HepG2 (cell line): ENCODE results near the gene UBALD1. TPM values are rescaled to one million over a fixed set of nuclear protein-coding genes. Genes with fewer than 3 reads are reported as not detected.

ENCODE experiments used
- GZF1 ChIP-seq: sonication (generic); formaldehyde crosslinking; IDR thresholded peaks from 2 replicates; pipeline ENCODE4 v1.5.1; 2020; ENCODE audit warnings: mild to moderate bottlenecking, missing genetic modification reagents
- HMGA1 ChIP-seq: sonication (generic); formaldehyde crosslinking; conservative IDR thresholded peaks from 2 replicates; pipeline ENCODE4 v1.4.0; 2020; ENCODE audit warnings: missing genetic modification reagents
- HNF4A ChIP-seq: sonication (generic); formaldehyde crosslinking; IDR thresholded peaks from 2 replicates; pipeline ENCODE4 v1.4.0; 2020; ENCODE audit warnings: missing genetic modification reagents
- MLLT10 ChIP-seq: sonication (generic); formaldehyde crosslinking; IDR thresholded peaks from 2 replicates; pipeline ENCODE4 v1.4.0; 2020; ENCODE audit warnings: missing genetic modification reagents
- NFKBIZ ChIP-seq: IDR thresholded peaks from 2 replicates; pipeline ENCODE4 v1.6.1; 2018; ENCODE audit warnings: missing genetic modification reagents, missing compliant biosample characterization
- PHB2 ChIP-seq: fragments of 450-650 bp; IDR thresholded peaks from 2 replicates; pipeline ENCODE4 v1.6.1; 2018; ENCODE audit not compliant: partially characterized antibody
- RFX3 ChIP-seq: IDR thresholded peaks from 2 replicates; pipeline ENCODE4 v1.6.1; 2016; ENCODE audit warnings: missing biosample characterization, missing genetic modification reagents
- SALL2 ChIP-seq: sonication (generic); formaldehyde crosslinking; IDR thresholded peaks from 2 replicates; pipeline ENCODE4 v1.8.1; 2023; ENCODE audit warnings: mild to moderate bottlenecking, missing genetic modification reagents, inconsistent platforms
- SMAD1 ChIP-seq: sonication (generic); formaldehyde crosslinking; IDR thresholded peaks from 2 replicates; pipeline ENCODE4 v1.4.0; 2020; ENCODE audit warnings: missing genetic modification reagents, low read depth, mild to moderate bottlenecking, borderline replicate concordance
- SNAI1 ChIP-seq: sonication (generic); formaldehyde crosslinking; IDR thresholded peaks from 2 replicates; pipeline ENCODE4 v1.5.0; 2020; ENCODE audit warnings: mild to moderate bottlenecking, missing genetic modification reagents, borderline replicate concordance
- XRCC5 ChIP-seq: fragments of 200-400 bp; formaldehyde crosslinking; optimal IDR thresholded peaks from 2 replicates; pipeline ENCODE3; 2017; ENCODE audit warnings: mild to moderate bottlenecking, low read length
- ZMAT3 ChIP-seq: sonication (generic); formaldehyde crosslinking; conservative IDR thresholded peaks from 2 replicates; pipeline ENCODE4 v1.7.0; 2021; ENCODE audit warnings: missing genetic modification reagents
- ZNF224 ChIP-seq: sonication (generic); formaldehyde crosslinking; IDR thresholded peaks from 2 replicates; pipeline ENCODE4 v1.5.0; 2020; ENCODE audit warnings: mild to moderate bottlenecking, missing genetic modification reagents
- ZNF329 ChIP-seq: sonication (generic); formaldehyde crosslinking; IDR thresholded peaks from 2 replicates; pipeline ENCODE4 v1.9.0; 2021; ENCODE audit warnings: low read depth, mild to moderate bottlenecking, missing genetic modification reagents
- ZNF33B ChIP-seq: sonication (generic); formaldehyde crosslinking; IDR thresholded peaks from 2 replicates; pipeline ENCODE4 v1.5.1; 2020; ENCODE audit warnings: mild to moderate bottlenecking, missing genetic modification reagents
- ZNF546 ChIP-seq: sonication (generic); formaldehyde crosslinking; conservative IDR thresholded peaks from 2 replicates; pipeline ENCODE4 v1.8.1; 2023; ENCODE audit warnings: mild to moderate bottlenecking, missing genetic modification reagents
- ZNF557 ChIP-seq: sonication (generic); formaldehyde crosslinking; IDR thresholded peaks from 2 replicates; pipeline ENCODE4 v1.4.0; 2020; ENCODE audit warnings: missing genetic modification reagents
- ZNF720 ChIP-seq: sonication (generic); formaldehyde crosslinking; IDR thresholded peaks from 2 replicates; pipeline ENCODE4 v1.4.0; 2020; ENCODE audit warnings: missing genetic modification reagents
- ZNF776 ChIP-seq: sonication (generic); formaldehyde crosslinking; IDR thresholded peaks from 2 replicates; pipeline ENCODE4 v1.4.0; 2020; ENCODE audit warnings: mild to moderate bottlenecking, missing genetic modification reagents
- ZNF83 ChIP-seq: sonication (generic); formaldehyde crosslinking; IDR thresholded peaks from 2 replicates; pipeline ENCODE4 v1.4.0; 2020; ENCODE audit warnings: missing genetic modification reagents, mild to moderate bottlenecking, borderline replicate concordance
- polyA plus RNA-seq, 8 experiments: library from polyadenylated mRNA; depleted of rRNA in 3 of 8; stranded (reverse) in 7 of 8; unstranded in 1 of 8; fragments of >200 nt; fragmentation: Illumina TruSeq in 4 of 8; extraction: Trizol in 4 of 8; gene quantifications; 2 replicates each; pipeline versions ENCODE4 v1.2.1 to v1.2.3, GENCODE V29; 2011 to 2016; ENCODE audit warnings: low read depth in 4 of 8, missing spikeins in 1 of 8, mixed read lengths in 1 of 8; ENCODE audit not compliant: insufficient read depth in 1 of 8
- total RNA-seq, 5 experiments: library from RNA; depleted of rRNA; stranded (reverse); fragments of >200 nt; fragmentation: Illumina TruSeq; extraction: Trizol; gene quantifications; 2 replicates each; pipeline ENCODE4 v1.2.3, GENCODE V29; 2016; ENCODE audit warnings: low read depth in 1 of 5
- TF ChIP-seq, protein P1 (sequence below): sonication (generic); formaldehyde crosslinking; IDR thresholded peaks from 2 replicates; pipeline ENCODE4 v1.4.0; 2020; ENCODE audit warnings: mild to moderate bottlenecking, missing genetic modification reagents, borderline replicate concordance
- TF ChIP-seq, protein P2 (sequence below): sonication (generic); formaldehyde crosslinking; IDR thresholded peaks from 2 replicates; pipeline ENCODE4 v1.9.0; 2022; ENCODE audit warnings: missing genetic modification reagents, mild to moderate bottlenecking, borderline replicate concordance
- TF ChIP-seq, protein P3 (sequence below): sonication (generic); formaldehyde crosslinking; IDR thresholded peaks from 2 replicates; pipeline ENCODE4 v1.5.1; 2020; ENCODE audit warnings: mild to moderate bottlenecking, missing genetic modification reagents, moderate library complexity

The UBALD1 gene
- total and polyA plus RNA-seq, 2 of the 13 experiments (the other 11 are each of a cell fraction or from before 2014, with no cell fraction given), result 6.8 to 12.3 TPM

DNA sequence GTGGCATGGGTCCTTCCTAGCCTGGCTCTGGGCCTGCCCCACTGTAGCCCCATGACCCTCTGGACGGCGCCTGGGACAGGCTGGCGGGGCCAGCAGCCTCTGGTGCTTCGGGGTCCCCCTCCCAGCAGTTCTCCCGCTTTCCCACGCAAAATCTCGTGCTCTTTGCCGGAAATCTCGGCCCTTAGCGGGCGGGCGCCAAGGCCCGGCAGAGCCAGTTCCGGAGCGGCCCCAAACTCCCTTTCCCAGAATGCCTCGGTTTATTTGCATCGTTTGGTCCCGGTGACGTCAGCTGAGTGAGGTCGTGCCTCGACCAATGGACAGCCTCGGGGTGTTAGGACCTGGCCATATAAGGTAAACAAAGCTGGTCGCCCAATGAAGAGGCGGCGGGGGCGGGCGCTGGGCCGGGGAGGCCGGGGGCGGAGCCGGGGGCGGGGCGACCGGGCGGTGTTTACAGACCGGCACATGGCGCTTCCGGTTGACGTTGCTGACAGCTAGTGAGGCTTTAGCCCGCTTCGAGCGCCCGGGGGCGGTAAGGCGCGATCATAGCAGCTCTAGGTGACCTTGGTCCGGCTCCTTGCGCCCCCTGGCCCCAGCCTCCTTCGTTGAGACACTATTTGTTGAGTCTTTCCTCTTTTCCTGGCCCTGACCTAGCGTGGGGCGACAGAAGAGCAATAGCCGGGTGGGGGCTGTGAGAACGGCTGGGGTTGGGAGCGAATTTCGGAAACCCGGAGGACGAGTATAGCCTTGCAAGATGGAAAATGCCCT is 1.5 kb upstream of the UBALD1 start (continued):
- TF ChIP-seq, protein P1, sequence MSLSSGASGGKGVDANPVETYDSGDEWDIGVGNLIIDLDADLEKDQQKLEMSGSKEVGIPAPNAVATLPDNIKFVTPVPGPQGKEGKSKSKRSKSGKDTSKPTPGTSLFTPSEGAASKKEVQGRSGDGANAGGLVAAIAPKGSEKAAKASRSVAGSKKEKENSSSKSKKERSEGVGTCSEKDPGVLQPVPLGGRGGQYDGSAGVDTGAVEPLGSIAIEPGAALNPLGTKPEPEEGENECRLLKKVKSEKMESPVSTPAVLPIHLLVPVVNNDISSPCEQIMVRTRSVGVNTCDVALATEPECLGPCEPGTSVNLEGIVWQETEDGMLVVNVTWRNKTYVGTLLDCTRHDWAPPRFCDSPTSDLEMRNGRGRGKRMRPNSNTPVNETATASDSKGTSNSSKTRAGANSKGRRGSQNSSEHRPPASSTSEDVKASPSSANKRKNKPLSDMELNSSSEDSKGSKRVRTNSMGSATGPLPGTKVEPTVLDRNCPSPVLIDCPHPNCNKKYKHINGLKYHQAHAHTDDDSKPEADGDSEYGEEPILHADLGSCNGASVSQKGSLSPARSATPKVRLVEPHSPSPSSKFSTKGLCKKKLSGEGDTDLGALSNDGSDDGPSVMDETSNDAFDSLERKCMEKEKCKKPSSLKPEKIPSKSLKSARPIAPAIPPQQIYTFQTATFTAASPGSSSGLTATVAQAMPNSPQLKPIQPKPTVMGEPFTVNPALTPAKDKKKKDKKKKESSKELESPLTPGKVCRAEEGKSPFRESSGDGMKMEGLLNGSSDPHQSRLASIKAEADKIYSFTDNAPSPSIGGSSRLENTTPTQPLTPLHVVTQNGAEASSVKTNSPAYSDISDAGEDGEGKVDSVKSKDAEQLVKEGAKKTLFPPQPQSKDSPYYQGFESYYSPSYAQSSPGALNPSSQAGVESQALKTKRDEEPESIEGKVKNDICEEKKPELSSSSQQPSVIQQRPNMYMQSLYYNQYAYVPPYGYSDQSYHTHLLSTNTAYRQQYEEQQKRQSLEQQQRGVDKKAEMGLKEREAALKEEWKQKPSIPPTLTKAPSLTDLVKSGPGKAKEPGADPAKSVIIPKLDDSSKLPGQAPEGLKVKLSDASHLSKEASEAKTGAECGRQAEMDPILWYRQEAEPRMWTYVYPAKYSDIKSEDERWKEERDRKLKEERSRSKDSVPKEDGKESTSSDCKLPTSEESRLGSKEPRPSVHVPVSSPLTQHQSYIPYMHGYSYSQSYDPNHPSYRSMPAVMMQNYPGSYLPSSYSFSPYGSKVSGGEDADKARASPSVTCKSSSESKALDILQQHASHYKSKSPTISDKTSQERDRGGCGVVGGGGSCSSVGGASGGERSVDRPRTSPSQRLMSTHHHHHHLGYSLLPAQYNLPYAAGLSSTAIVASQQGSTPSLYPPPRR (CRISPR knock-in tag), result peak; percentile 65; the same call in 1 of the 2 replicates
- TF ChIP-seq, protein P2, sequence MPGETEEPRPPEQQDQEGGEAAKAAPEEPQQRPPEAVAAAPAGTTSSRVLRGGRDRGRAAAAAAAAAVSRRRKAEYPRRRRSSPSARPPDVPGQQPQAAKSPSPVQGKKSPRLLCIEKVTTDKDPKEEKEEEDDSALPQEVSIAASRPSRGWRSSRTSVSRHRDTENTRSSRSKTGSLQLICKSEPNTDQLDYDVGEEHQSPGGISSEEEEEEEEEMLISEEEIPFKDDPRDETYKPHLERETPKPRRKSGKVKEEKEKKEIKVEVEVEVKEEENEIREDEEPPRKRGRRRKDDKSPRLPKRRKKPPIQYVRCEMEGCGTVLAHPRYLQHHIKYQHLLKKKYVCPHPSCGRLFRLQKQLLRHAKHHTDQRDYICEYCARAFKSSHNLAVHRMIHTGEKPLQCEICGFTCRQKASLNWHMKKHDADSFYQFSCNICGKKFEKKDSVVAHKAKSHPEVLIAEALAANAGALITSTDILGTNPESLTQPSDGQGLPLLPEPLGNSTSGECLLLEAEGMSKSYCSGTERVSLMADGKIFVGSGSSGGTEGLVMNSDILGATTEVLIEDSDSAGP, result peak; percentile 28
- TF ChIP-seq ZNF224 (CRISPR knock-in tag) (no peak), NFKBIZ (CRISPR knock-in tag) (0 out of 2 replicates have a peak, but pooled peaks have one; percentile 11), ZMAT3 (CRISPR knock-in tag) (peak; percentile 62; the same call in 1 of the 2 replicates), SALL2 (CRISPR knock-in tag) (peak; percentile 78; the same call in 1 of the 2 replicates), HMGA1 (CRISPR knock-in tag) (no peak), ZNF33B (CRISPR knock-in tag) (no peak), SNAI1 (CRISPR knock-in tag) (no peak), ZNF720 (CRISPR knock-in tag) (no peak), XRCC5 (peak; percentile 39), HNF4A (CRISPR knock-in tag) (peak; percentile 37), SMAD1 (CRISPR knock-in tag) (peak; percentile 67; the same call in 1 of the 2 replicates), ZNF557 (0 out of 2 replicates have a peak, but pooled peaks have one; percentile 32), GZF1 (CRISPR knock-in tag) (no peak), ZNF329 (no peak), PHB2 (no peak), ZNF546 (CRISPR knock-in tag) (no peak; the same call in 1 of the 2 replicates), RFX3 (CRISPR knock-in tag) (no peak), ZNF83 (CRISPR knock-in tag) (no peak), ZNF776 (0 out of 2 replicates have a peak, but pooled peaks have one; percentile 53), MLLT10 (CRISPR knock-in tag) (no peak)
- TF ChIP-seq, protein P3, sequence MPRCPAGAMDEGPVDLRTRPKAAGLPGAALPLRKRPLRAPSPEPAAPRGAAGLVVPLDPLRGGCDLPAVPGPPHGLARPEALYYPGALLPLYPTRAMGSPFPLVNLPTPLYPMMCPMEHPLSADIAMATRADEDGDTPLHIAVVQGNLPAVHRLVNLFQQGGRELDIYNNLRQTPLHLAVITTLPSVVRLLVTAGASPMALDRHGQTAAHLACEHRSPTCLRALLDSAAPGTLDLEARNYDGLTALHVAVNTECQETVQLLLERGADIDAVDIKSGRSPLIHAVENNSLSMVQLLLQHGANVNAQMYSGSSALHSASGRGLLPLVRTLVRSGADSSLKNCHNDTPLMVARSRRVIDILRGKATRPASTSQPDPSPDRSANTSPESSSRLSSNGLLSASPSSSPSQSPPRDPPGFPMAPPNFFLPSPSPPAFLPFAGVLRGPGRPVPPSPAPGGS (CRISPR knock-in tag), result peak; percentile 23; the same call in 1 of the 2 replicates
